H1 (cell line): ENCODE results near the gene SRRM3. TPM values are rescaled to one million over a fixed set of nuclear protein-coding genes. Genes with fewer than 3 reads are reported as not detected.

Source experiments
- CTCF ChIA-PET: fragments of 300-600 bp; sonication (Branson Sonifier 250); formaldehyde crosslinking; loops from one replicate; lab custom pipeline; 2021; ENCODE audit not compliant: partially characterized antibody; lab: Charles Lee
- POLR2A ChIA-PET: fragments of 300-600 bp; sonication (Branson Sonifier 250); formaldehyde crosslinking; loops from one replicate; lab custom pipeline; 2021; ENCODE audit warnings: inconsistent platforms; ENCODE audit not compliant: partially characterized antibody; lab: Charles Lee
- DNase-seq, 2 experiments: peaks; one replicate each; pipeline versions ENCODE4 v3.0.0 to v3.0.0-alpha.2; 2010 to 2022; ENCODE audit warnings: low spot score in 2 of 2, low read depth in 1 of 2, mixed read lengths in 1 of 2
- FAIRE-seq: peaks from 2 replicates; lab custom pipeline; 2011; peaks lifted over from hg19 to GRCh38; lab: Jason Lieb, UNC
- H2AFZ ChIP-seq: 2 replicates; pipeline ENCODE4 v1.8.1; 2012; ENCODE audit warnings: low read length, inconsistent platforms
- H2AK5ac ChIP-seq: 2 replicates; pipeline ENCODE4 v1.6.1; 2013; ENCODE audit warnings: low read depth, low read length
- H2BK120ac ChIP-seq: replicated peaks from 2 replicates; pipeline ENCODE3; 2013; ENCODE audit warnings: low read depth, low read length, inconsistent platforms
- H2BK12ac ChIP-seq: 2 replicates; pipeline ENCODE4 v1.6.1; 2013; ENCODE audit warnings: low read depth, low read length
- H2BK15ac ChIP-seq: 2 replicates; pipeline ENCODE4 v1.6.1; 2013; ENCODE audit warnings: low read length
- H2BK20ac ChIP-seq: 2 replicates; pipeline ENCODE4 v1.6.1; 2013; ENCODE audit warnings: low read length
- H2BK5ac ChIP-seq: 2 replicates; pipeline ENCODE4 v1.6.1; 2013; ENCODE audit warnings: low read depth, low read length
- H3K14ac ChIP-seq: 2 replicates; pipeline ENCODE4 v1.6.1; 2013; ENCODE audit warnings: inconsistent platforms; ENCODE audit not compliant: insufficient read length
- H3K18ac ChIP-seq: 2 replicates; pipeline ENCODE4 v1.6.1; 2013; ENCODE audit warnings: low read length; ENCODE audit errors: extremely low read depth
- H3K23ac ChIP-seq: 2 replicates; pipeline ENCODE4 v1.6.1; 2013; ENCODE audit warnings: inconsistent platforms; ENCODE audit not compliant: insufficient read length
- H3K23me2 ChIP-seq: 2 replicates; pipeline ENCODE4 v1.6.1; 2013; ENCODE audit warnings: low read depth, low read length
- H3K27ac ChIP-seq: 2 replicates; pipeline ENCODE4 v1.6.1; 2011; ENCODE audit warnings: low read depth, low read length, inconsistent platforms
- H3K27me3 ChIP-seq, 4 experiments: replicated peaks in 1 of 4; 1 replicate in 1 of 4; 2 replicates in 3 of 4; pipeline versions ENCODE4 v1.6.1 to v1.8.1; 2011 to 2013; ENCODE audit warnings: low read length in 3 of 4, mild to moderate bottlenecking in 3 of 4, inconsistent platforms in 2 of 4, mixed read lengths in 2 of 4, moderate library complexity in 1 of 4; ENCODE audit not compliant: control insufficient read depth in 3 of 4, insufficient read depth in 3 of 4; ENCODE audit errors: extremely low read depth in 1 of 4
- H3K36me3 ChIP-seq, 4 experiments: 2 replicates each; pipeline versions ENCODE4 v1.6.1 to v1.8.1; 2011 to 2013; ENCODE audit warnings: mild to moderate bottlenecking in 4 of 4, low read length in 3 of 4, moderate library complexity in 2 of 4, control low read depth in 1 of 4, inconsistent platforms in 1 of 4; ENCODE audit not compliant: insufficient read depth in 4 of 4, control insufficient read depth in 2 of 4
- H3K4ac ChIP-seq: replicated peaks from 2 replicates; pipeline ENCODE3; 2013; ENCODE audit warnings: low read length, low read depth, mixed read lengths, inconsistent platforms; ENCODE audit not compliant: insufficient read length
- H3K4me1 ChIP-seq, 4 experiments: replicated peaks in 1 of 4; 1 replicate in 1 of 4; 2 replicates in 3 of 4; pipeline versions ENCODE4 v1.6.1 to v1.8.1; 2011 to 2013; ENCODE audit warnings: low read length in 3 of 4, inconsistent platforms in 2 of 4, mixed read lengths in 1 of 4; ENCODE audit not compliant: insufficient read depth in 4 of 4, control insufficient read depth in 3 of 4
- H3K4me2 ChIP-seq, 2 experiments: 2 replicates each; pipeline versions ENCODE4 v1.6.1 to v1.8.1; 2011 to 2013; ENCODE audit warnings: low read depth in 2 of 2, low read length in 2 of 2, control low read depth in 1 of 2, inconsistent platforms in 1 of 2, mild to moderate bottlenecking in 1 of 2; ENCODE audit not compliant: insufficient read depth in 1 of 2
- H3K4me3 ChIP-seq, 4 experiments: fragments of 200-600, 300-600 bp in 1 of 4; sonication (generic), shearing (Covaris generic), sonication (Bioruptor Twin) in 1 of 4; 2 replicates each; pipeline versions ENCODE4 v1.5.1 to v1.8.1; 2011 to 2016; ENCODE audit warnings: low read length in 4 of 4, low read depth in 3 of 4, control low read depth in 2 of 4, inconsistent platforms in 2 of 4, mild to moderate bottlenecking in 2 of 4, mixed read lengths in 1 of 4, moderate library complexity in 1 of 4; ENCODE audit not compliant: insufficient read depth in 2 of 4; ENCODE audit errors: extremely low read depth in 1 of 4
- H3K56ac ChIP-seq: replicated peaks from 2 replicates; pipeline ENCODE3; 2013; ENCODE audit warnings: low read depth, mild to moderate bottlenecking, mixed read lengths, low read length, inconsistent platforms; ENCODE audit not compliant: insufficient read length
- H3K79me1 ChIP-seq: 2 replicates; pipeline ENCODE4 v1.6.1; 2013; ENCODE audit warnings: low read depth, low read length, control low read depth
- H3K79me2 ChIP-seq, 2 experiments: 2 replicates each; pipeline versions ENCODE4 v1.6.1 to v1.8.1; 2012 to 2013; ENCODE audit warnings: low read length in 2 of 2, mild to moderate bottlenecking in 2 of 2, inconsistent platforms in 1 of 2; ENCODE audit not compliant: insufficient read depth in 2 of 2, control insufficient read depth in 1 of 2
- H3K9ac ChIP-seq, 4 experiments: replicated peaks in 1 of 4; 1 replicate in 1 of 4; 2 replicates in 3 of 4; pipeline versions ENCODE4 v1.6.1 to v1.8.1; 2011 to 2013; ENCODE audit warnings: low read depth in 3 of 4, low read length in 3 of 4, control low read depth in 2 of 4, mild to moderate bottlenecking in 2 of 4, moderate library complexity in 2 of 4, inconsistent platforms in 1 of 4; ENCODE audit errors: extremely low read depth in 1 of 4
- H3K9me3 ChIP-seq, 2 experiments: 2 replicates each; pipeline versions ENCODE4 v1.6.1 to v1.8.1; 2012 to 2013; ENCODE audit warnings: mild to moderate bottlenecking in 2 of 2, moderate library complexity in 2 of 2, control low read depth in 1 of 2, inconsistent platforms in 1 of 2, low read depth in 1 of 2, low read length in 1 of 2, mixed read lengths in 1 of 2; ENCODE audit not compliant: insufficient read depth in 2 of 2
- H4K20me1 ChIP-seq, 2 experiments: replicated peaks in 1 of 2; 2 replicates each; pipeline versions ENCODE3 to v1.8.1; 2011 to 2013; ENCODE audit warnings: inconsistent platforms in 2 of 2, low read length in 2 of 2, mild to moderate bottlenecking in 1 of 2; ENCODE audit not compliant: insufficient read depth in 2 of 2, control insufficient read depth in 1 of 2
- H4K5ac ChIP-seq: 2 replicates; pipeline ENCODE4 v1.6.1; 2013; ENCODE audit warnings: low read length, low read depth, mixed read lengths, inconsistent platforms; ENCODE audit not compliant: insufficient read length
- H4K8ac ChIP-seq: 2 replicates; pipeline ENCODE4 v1.8.0; 2013; ENCODE audit warnings: mild to moderate bottlenecking, moderate library complexity, low read length, inconsistent platforms; ENCODE audit not compliant: insufficient read depth; ENCODE audit errors: extremely low read depth
- H4K91ac ChIP-seq: replicated peaks from 2 replicates; pipeline ENCODE3; 2013; ENCODE audit warnings: low read length, mixed read lengths, inconsistent platforms; ENCODE audit not compliant: insufficient read length
- ATF3 ChIP-seq: IDR thresholded peaks from 2 replicates; pipeline ENCODE4 v1.6.1; 2011; ENCODE audit warnings: low read depth, mild to moderate bottlenecking, low read length; ENCODE audit not compliant: insufficient read depth
- BACH1 ChIP-seq: IDR thresholded peaks from 2 replicates; pipeline ENCODE4 v1.6.1; 2012; ENCODE audit warnings: low read length, improper control_type of control experiment
- CHD2 ChIP-seq: IDR thresholded peaks from 2 replicates; pipeline ENCODE4 v1.6.1; 2012; ENCODE audit warnings: low read length, improper control_type of control experiment
- EZH2 ChIP-seq: fragments of 200-600 bp; sonication (generic); IDR thresholded peaks from 2 replicates; pipeline ENCODE4 v1.7.1; 2012; ENCODE audit warnings: low read depth, mild to moderate bottlenecking, moderate library complexity, low read length, inconsistent platforms; ENCODE audit not compliant: severe bottlenecking
- FOSL1 ChIP-seq: IDR thresholded peaks from 2 replicates; pipeline ENCODE4 v1.6.1; 2011; ENCODE audit warnings: mild to moderate bottlenecking, low read depth, low read length, moderate library complexity; ENCODE audit not compliant: insufficient read depth
- JUN ChIP-seq: IDR thresholded peaks from 2 replicates; pipeline ENCODE4 v1.6.1; 2011; ENCODE audit warnings: low read depth, mild to moderate bottlenecking, improper control_type of control experiment, low read length
- PHF8 ChIP-seq: fragments of 200-600 bp; sonication (generic); conservative IDR thresholded peaks from 2 replicates; pipeline ENCODE4 v1.7.1; 2012; ENCODE audit warnings: low read depth, mild to moderate bottlenecking, inconsistent platforms, low read length, moderate library complexity
- POLR2AphosphoS5 ChIP-seq: IDR thresholded peaks from 2 replicates; pipeline ENCODE4 v1.6.1; 2011; ENCODE audit warnings: low read depth, low read length
- RBBP5 ChIP-seq: IDR thresholded peaks from 2 replicates; pipeline ENCODE4 v1.7.1; 2012; ENCODE audit warnings: low read depth, mild to moderate bottlenecking, inconsistent platforms, low read length, moderate library complexity, borderline replicate concordance
- SIRT6 ChIP-seq: IDR thresholded peaks from one replicate; pipeline ENCODE4 v1.7.1; 2012; ENCODE audit warnings: low read length, inconsistent platforms
- WGBS, 2 experiments: shearing (Covaris generic) in 1 of 2; methylation state at CpG; one replicate each; pipeline versions ENCODE4 v1.1.6 to v1.1.7; 2013 to 2015; ENCODE audit warnings: low lambda C conversion rate in 2 of 2, mixed read lengths in 2 of 2, inconsistent platforms in 1 of 2, low coverage in 1 of 2, missing lambda C conversion rate in 1 of 2; ENCODE audit not compliant: insufficient replicate concordance in 2 of 2, insufficient coverage in 1 of 2, insufficient read length in 1 of 2; ENCODE audit errors: extremely low coverage in 1 of 2, missing lambda C conversion rate in 1 of 2; 5-methylcytosine and 5-hydroxymethylcytosine counted together
- polyA plus RNA-seq, 7 experiments: library from polyadenylated mRNA; depleted of rRNA in 3 of 7; stranded (reverse) in 5 of 7; unstranded in 2 of 7; fragments of >200 nt in 5 of 7; fragments of 200-250 nt in 2 of 7; gene quantifications; 1 replicate in 5 of 7; 2 replicates in 1 of 7; 4 replicates in 1 of 7; pipeline versions ENCODE4 v1.2.1 to v1.2.3, GENCODE V29; 2011 to 2013; ENCODE audit warnings: missing spikeins in 2 of 7, mixed read lengths in 2 of 7
- total RNA-seq: library from RNA; stranded (reverse); fragmentation: NEBNext Ultra II Directional; extraction: Animal tissue kit (Norgen Biotek cat#: 25700); gene quantifications from 2 replicates; pipeline ENCODE4 v1.2.1, GENCODE V29; 2021

Gene SRRM3
- total and polyA plus RNA-seq, 2 of the 8 experiments (the other 6 are each of a cell fraction or from before 2014, with no cell fraction given): 10.4 to 17.4 TPM

- H3K56ac ChIP-seq: no peak overlapping the region
- no peaks in the 10 kb centered on the region for H3K9me3 ChIP-seq
- no peak overlapping the region for H3K27ac ChIP-seq
- no peak overlapping the region for H3K4ac ChIP-seq
- H2AFZ ChIP-seq: no peak overlapping the region
- no peaks in the 10 kb centered on the region for H3K79me2 ChIP-seq
- 98% methylated on average over 6 of the region's 7 CpGs; no CpG with 5 or more reads in 1 of the 2 experiments for WGBS, 2 experiments
- H4K91ac ChIP-seq: no peak overlapping the region
- H3K23me2 ChIP-seq: peaks cover 9% of the 10 kb centered on the region; the same call in 1 of the 2 replicates
- FAIRE-seq (no peak), DNase-seq (no peak)
- no peaks in the 10 kb centered on the region for H4K20me1 ChIP-seq
- H4K5ac ChIP-seq: no peak overlapping the region
- peaks cover 3 to 37% (median 30%) of the 10 kb centered on the region in 4 experiments for H3K4me1 ChIP-seq
- no peak overlapping the region for H3K4me3 ChIP-seq
- H2BK20ac ChIP-seq: no peak overlapping the region
- H3K9ac ChIP-seq: no peak overlapping the region
- no peaks in the 10 kb centered on the region for H3K79me1 ChIP-seq
- no peak overlapping the region for H2BK120ac ChIP-seq
- POLR2A ChIA-PET: interaction anchor here (0.8 to 3.3 kb wide), 2 partner anchors 8 to 53 kb away, joined by 3 to 10 read pairs; no protein-coding TSS in a partner anchor
- CTCF ChIA-PET: interaction anchor here (1.2 to 5.7 kb wide), 8 partner anchors 8 to 97 kb away, joined by 4 to 125 read pairs (median 32); partner anchors contain the start of gene SRRM3
- no peak overlapping the region for H3K23ac ChIP-seq
- H3K36me3 ChIP-seq: no peaks in the 10 kb centered on the region
- no peak overlapping the region for H2BK5ac ChIP-seq
- no peak overlapping the region for H3K18ac ChIP-seq
- no peak overlapping the region for H4K8ac ChIP-seq
- H2BK12ac ChIP-seq: no peak overlapping the region
- no peak overlapping the region for H2BK15ac ChIP-seq
- TF ChIP-seq FOSL1 (no peak), BACH1 (no peak), PHF8 (no peak), POLR2AphosphoS5 (no peak), RBBP5 (no peak), EZH2 (no peak), SIRT6 (no peak), ATF3 (no peak), JUN (no peak), CHD2 (no peak)
- no peak overlapping the region for H2AK5ac ChIP-seq
- H3K4me2 ChIP-seq: no peak overlapping the region
- H3K27me3 ChIP-seq: peaks cover 0 to 5% (median 3%) of the 10 kb centered on the region in 4 experiments; a peak in 4 of 7 replicates
- no peak overlapping the region for H3K14ac ChIP-seq
Observed at GRCh38 chr7:76265299-76265698, 63.6 kb downstream of the SRRM3 start.
